GM12864 (cell line): ENCODE measurements around the gene CSNK1G3.

Experiments
- DNase-seq: peaks from one replicate; pipeline ENCODE4 v3.0.0-alpha.2; 2011; ENCODE audit warnings: low read depth
- H3K4me3 ChIP-seq: 2 replicates; pipeline ENCODE4 v1.5.1; 2011; ENCODE audit warnings: mild to moderate bottlenecking, low read depth, low read length, control low read depth
- CTCF ChIP-seq: IDR thresholded peaks from 2 replicates; pipeline ENCODE4 v1.5.1; 2011; ENCODE audit warnings: low read depth, mild to moderate bottlenecking, moderate library complexity, low read length, control low read depth, inconsistent platforms; ENCODE audit errors: missing control alignments

The CSNK1G3 gene

GRCh38 chr5:123528065-123528464 is 16.1 kb downstream of the CSNK1G3 start:
- DNase-seq: no peak
- TF ChIP-seq CTCF: no peak
- no peak overlapping the region for H3K4me3 ChIP-seq

- no peak for TF ChIP-seq CTCF
- no peak overlapping the region for H3K4me3 ChIP-seq
- DNase-seq: no peak
Measured at GRCh38 chr5:123528878-123529277, 16.9 kb downstream of the CSNK1G3 start.

DNA sequence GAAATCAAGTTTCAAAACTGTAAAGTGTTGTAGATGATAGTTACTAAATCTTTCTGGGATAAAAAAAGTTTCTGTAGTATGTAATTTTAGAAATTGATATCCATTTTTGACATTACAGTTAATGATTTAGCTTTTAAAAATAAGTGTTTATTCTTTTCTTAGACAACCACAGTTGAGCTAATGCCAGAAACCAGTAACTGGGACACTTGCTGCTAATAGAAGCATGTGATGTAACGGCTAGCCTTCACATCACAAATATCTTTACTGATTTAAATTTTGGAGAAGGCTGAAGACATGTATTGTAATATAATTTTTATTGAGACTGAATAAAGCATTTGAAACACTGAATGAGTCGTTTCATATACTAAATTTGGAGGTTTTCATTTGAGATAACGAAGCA is 18.8 kb downstream of the CSNK1G3 start:
- DNase-seq: no peak
- no peak for TF ChIP-seq CTCF
- no peak overlapping the region for H3K4me3 ChIP-seq

DNA sequence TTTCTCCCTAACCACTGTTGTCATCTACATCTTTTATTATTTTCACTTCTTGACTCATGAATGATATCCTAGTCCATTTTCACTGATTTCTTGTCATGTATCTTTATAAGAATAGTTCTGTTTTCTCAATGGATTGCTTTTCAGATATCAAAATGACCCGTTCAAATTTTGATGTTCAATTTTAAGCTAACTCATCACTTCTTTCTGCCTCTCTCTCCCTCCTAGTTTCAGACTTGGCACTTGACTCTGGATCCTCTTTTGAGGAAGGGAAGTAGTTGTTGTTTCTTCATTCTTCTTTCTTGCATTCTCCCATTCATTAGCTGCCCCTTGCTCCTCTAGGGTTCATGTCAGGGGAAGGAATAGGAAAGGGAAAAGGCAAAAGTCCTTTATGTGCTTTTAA is 23.7 kb downstream of the CSNK1G3 start:
- no peak for TF ChIP-seq CTCF
- no peak overlapping the region for H3K4me3 ChIP-seq

DNA sequence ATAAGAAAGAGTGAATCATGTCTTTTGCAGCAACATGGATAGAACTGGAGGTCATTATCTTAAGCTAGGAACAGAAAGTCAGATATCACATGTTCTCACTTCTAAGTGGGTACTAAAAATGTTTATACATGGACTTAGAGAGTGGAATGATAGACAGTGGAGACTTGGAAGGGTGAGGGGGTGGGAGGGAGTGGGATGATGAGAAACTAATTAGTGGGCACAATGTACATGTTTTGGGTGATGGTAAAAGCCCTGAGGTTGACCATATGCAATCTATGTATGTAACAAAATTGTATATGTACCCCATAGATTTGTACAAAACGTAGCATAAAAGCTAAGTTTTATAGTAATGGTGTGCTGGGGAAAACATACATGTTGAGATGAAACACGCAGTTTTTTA is 25.3 kb downstream of the CSNK1G3 start:
- no peak for DNase-seq
- TF ChIP-seq CTCF: no peak
- H3K4me3 ChIP-seq: no peak overlapping the region

More for the DNA sequence above, 23.7 kb downstream of the CSNK1G3 start:
- DNase-seq: no peak

- H3K4me3 ChIP-seq: no peak overlapping the region
- no peak for TF ChIP-seq CTCF
- DNase-seq: no peak
Measured at GRCh38 chr5:123537845-123538244, 25.9 kb downstream of the CSNK1G3 start.

DNA sequence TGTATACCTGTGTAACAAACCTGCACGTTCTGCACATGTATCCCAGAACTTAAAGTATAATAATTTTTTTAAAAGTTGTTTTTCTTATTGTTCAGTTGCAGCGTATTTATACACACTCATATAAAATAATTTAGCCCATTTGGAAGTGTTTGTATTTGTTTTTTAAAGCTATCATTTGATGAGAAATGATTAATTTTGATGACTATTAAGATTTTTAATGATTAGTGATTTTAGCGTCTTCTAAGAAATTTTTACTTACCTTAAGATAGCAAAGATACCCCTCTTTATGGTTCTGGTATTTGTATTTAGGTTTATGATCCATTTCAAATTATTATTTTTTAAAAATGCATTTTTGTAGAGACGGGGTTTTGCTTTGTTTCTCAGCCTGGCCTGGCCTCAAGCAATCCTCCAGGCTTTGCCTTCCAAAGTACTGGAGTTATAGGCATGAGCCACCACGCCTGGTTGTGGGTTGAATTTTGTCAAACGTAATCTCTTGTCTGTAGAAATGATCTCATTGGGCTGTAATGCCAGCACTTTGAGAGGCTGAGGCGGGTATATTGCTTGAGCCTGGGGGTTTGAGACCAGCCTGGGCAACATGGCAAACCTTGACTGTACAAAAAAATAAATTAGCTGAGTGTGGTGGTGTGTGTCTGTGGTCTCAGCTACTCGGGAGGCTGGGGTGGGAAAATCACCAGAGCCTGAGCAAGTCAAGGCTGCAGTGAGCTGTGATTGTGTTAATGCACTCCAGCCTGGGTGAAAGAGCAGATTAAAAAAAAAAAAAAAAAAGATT is 26.9 kb downstream of the CSNK1G3 start:
- DNase-seq: no peak
- H3K4me3 ChIP-seq: no peak overlapping the region
- TF ChIP-seq CTCF: no peak
